ENCODE results near the gene ATG9A.

Gene ATG9A

GRCh38 chr2:219176818-219177551 lies 52.5 kb downstream of the ATG9A start, which contains the start of gene CNPPD1:
TSS of gene CNPPD1 (minus strand) at chr2:219176925. CDS start at chr2:219176828, 97 bp downstream.
- TF ChIP-seq ZFP3 (CRISPR knock-in tag; IDR thresholded peaks at IDR 0.05) (peak; percentile 69; the same call in 1 of the 2 replicates), CSDC2 (CRISPR knock-in tag; IDR thresholded peaks at IDR 0.05) (0 out of 2 replicates have a peak, but pooled peaks have one; percentile 26), PPARA (CRISPR knock-in tag; IDR thresholded peaks at IDR 0.05; ENCODE audit: borderline replicate concordance) (no peak)
- TF ChIP-seq, protein P1, sequence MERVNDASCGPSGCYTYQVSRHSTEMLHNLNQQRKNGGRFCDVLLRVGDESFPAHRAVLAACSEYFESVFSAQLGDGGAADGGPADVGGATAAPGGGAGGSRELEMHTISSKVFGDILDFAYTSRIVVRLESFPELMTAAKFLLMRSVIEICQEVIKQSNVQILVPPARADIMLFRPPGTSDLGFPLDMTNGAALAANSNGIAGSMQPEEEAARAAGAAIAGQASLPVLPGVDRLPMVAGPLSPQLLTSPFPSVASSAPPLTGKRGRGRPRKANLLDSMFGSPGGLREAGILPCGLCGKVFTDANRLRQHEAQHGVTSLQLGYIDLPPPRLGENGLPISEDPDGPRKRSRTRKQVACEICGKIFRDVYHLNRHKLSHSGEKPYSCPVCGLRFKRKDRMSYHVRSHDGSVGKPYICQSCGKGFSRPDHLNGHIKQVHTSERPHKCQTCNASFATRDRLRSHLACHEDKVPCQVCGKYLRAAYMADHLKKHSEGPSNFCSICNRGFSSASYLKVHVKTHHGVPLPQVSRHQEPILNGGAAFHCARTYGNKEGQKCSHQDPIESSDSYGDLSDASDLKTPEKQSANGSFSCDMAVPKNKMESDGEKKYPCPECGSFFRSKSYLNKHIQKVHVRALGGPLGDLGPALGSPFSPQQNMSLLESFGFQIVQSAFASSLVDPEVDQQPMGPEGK (CRISPR knock-in tag; IDR thresholded peaks at IDR 0.05; ENCODE audit: borderline replicate concordance): no peak
- peak; percentile 88 for ATAC-seq

GRCh38 chr2:219175928-219176817 lies 53.3 kb downstream of the ATG9A start:
- ATAC-seq: peak; percentile 70
- TF ChIP-seq ISL1 (CRISPR knock-in tag; IDR thresholded peaks at IDR 0.05): no peak
- no peak for TF ChIP-seq ZNF70 (CRISPR knock-in tag; IDR thresholded peaks at IDR 0.05)
- TF ChIP-seq TCF4 (CRISPR knock-in tag; IDR thresholded peaks at IDR 0.05; ENCODE audit: borderline replicate concordance): no peak
- no peak for TF ChIP-seq CSDC2 (CRISPR knock-in tag; IDR thresholded peaks at IDR 0.05)
- TF ChIP-seq, protein P2, sequence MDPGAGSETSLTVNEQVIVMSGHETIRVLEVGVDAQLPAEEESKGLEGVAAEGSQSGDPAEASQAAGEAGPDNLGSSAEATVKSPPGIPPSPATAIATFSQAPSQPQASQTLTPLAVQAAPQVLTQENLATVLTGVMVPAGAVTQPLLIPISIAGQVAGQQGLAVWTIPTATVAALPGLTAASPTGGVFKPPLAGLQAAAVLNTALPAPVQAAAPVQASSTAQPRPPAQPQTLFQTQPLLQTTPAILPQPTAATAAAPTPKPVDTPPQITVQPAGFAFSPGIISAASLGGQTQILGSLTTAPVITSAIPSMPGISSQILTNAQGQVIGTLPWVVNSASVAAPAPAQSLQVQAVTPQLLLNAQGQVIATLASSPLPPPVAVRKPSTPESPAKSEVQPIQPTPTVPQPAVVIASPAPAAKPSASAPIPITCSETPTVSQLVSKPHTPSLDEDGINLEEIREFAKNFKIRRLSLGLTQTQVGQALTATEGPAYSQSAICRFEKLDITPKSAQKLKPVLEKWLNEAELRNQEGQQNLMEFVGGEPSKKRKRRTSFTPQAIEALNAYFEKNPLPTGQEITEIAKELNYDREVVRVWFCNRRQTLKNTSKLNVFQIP (CRISPR knock-in tag; IDR thresholded peaks at IDR 0.05; ENCODE audit: borderline replicate concordance, low read depth): no peak
- TF ChIP-seq ESRRG (CRISPR knock-in tag; IDR thresholded peaks at IDR 0.05): no peak
- TF ChIP-seq, protein P1 (CRISPR knock-in tag; IDR thresholded peaks at IDR 0.05; ENCODE audit: borderline replicate concordance): no peak
- no peak for TF ChIP-seq PPARA (CRISPR knock-in tag; IDR thresholded peaks at IDR 0.05; ENCODE audit: borderline replicate concordance)
- TF ChIP-seq ARNTL (CRISPR knock-in tag; IDR thresholded peaks at IDR 0.05; ENCODE audit: borderline replicate concordance, low read depth): no peak
- no peak for TF ChIP-seq ZFP3 (CRISPR knock-in tag; IDR thresholded peaks at IDR 0.05)
- no peak for TF ChIP-seq BACH2 (CRISPR knock-in tag; IDR thresholded peaks at IDR 0.05; ENCODE audit: borderline replicate concordance)
- TF ChIP-seq ZC3H10 (CRISPR knock-in tag; IDR thresholded peaks at IDR 0.05): no peak
- no peak for TF ChIP-seq ZFP30 (CRISPR knock-in tag; IDR thresholded peaks at IDR 0.05)
- TF ChIP-seq, protein P3, sequence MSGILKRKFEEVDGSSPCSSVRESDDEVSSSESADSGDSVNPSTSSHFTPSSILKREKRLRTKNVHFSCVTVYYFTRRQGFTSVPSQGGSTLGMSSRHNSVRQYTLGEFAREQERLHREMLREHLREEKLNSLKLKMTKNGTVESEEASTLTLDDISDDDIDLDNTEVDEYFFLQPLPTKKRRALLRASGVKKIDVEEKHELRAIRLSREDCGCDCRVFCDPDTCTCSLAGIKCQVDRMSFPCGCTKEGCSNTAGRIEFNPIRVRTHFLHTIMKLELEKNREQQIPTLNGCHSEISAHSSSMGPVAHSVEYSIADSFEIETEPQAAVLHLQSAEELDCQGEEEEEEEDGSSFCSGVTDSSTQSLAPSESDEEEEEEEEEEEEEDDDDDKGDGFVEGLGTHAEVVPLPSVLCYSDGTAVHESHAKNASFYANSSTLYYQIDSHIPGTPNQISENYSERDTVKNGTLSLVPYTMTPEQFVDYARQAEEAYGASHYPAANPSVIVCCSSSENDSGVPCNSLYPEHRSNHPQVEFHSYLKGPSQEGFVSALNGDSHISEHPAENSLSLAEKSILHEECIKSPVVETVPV (CRISPR knock-in tag; IDR thresholded peaks at IDR 0.05): no peak
- TF ChIP-seq, protein P4, sequence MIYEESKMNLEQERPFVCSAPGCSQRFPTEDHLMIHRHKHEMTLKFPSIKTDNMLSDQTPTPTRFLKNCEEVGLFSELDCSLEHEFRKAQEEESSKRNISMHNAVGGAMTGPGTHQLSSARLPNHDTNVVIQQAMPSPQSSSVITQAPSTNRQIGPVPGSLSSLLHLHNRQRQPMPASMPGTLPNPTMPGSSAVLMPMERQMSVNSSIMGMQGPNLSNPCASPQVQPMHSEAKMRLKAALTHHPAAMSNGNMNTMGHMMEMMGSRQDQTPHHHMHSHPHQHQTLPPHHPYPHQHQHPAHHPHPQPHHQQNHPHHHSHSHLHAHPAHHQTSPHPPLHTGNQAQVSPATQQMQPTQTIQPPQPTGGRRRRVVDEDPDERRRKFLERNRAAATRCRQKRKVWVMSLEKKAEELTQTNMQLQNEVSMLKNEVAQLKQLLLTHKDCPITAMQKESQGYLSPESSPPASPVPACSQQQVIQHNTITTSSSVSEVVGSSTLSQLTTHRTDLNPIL (CRISPR knock-in tag; IDR thresholded peaks at IDR 0.05; ENCODE audit: low read depth): no peak
- no peak for TF ChIP-seq TOX (CRISPR knock-in tag; IDR thresholded peaks at IDR 0.05; ENCODE audit: borderline replicate concordance)
- no peak for TF ChIP-seq TSHZ2 (CRISPR knock-in tag; IDR thresholded peaks at IDR 0.05)
- no peak for TF ChIP-seq ZNF565 (CRISPR knock-in tag; conservative IDR thresholded peaks at IDR 0.05; ENCODE audit: low read depth)
- no peak for TF ChIP-seq SNAI2 (CRISPR knock-in tag; IDR thresholded peaks at IDR 0.05)
